Tibial artery (tissue), 4 donors: ENCODE measurements around the gene AP1B1.

Experiments
- DNase-seq, 2 donors: peaks; one replicate each; pipeline ENCODE4 v3.0.0-alpha.2; 2019
- H3K27ac ChIP-seq, 2 donors: fragments of 200-600 bp; sonication (generic) in 1 of 2; 1 replicate in 1 of 2; 2 replicates in 1 of 2; pipeline ENCODE4 v1.5.1; 2018 to 2019; ENCODE audit warnings: mild to moderate bottlenecking in 1 of 2
- H3K27me3 ChIP-seq, 2 donors: fragments of 200-600 bp; sonication (generic) in 1 of 2; one replicate each; pipeline versions ENCODE4 v1.5.1 to v1.6.0; 2016 to 2019
- H3K36me3 ChIP-seq, 3 donors: fragments of 200-600 bp; sonication (generic) in 2 of 3; one replicate each; pipeline ENCODE4 v1.5.1; 2016 to 2019; ENCODE audit warnings: mild to moderate bottlenecking in 2 of 3
- H3K4me1 ChIP-seq, 4 donors: fragments of 200-600 bp; sonication (generic) in 2 of 4; 1 replicate in 3 of 4; 2 replicates in 1 of 4; pipeline ENCODE4 v1.5.1; 2016 to 2019
- H3K4me3 ChIP-seq, 2 donors: fragments of 200-600 bp; sonication (generic) in 1 of 2; 1 replicate in 1 of 2; 2 replicates in 1 of 2; pipeline ENCODE4 v1.5.1; 2018 to 2019; ENCODE audit warnings: mild to moderate bottlenecking in 2 of 2
- H3K9me3 ChIP-seq, 3 donors: fragments of 200-600 bp; sonication (generic) in 1 of 3; one replicate each; pipeline ENCODE4 v1.5.1; 2016 to 2019
- CTCF ChIP-seq, 2 experiments: fragments of 200-600 bp in 1 of 2; fragments of 450-650 bp in 1 of 2; IDR thresholded peaks; one replicate each; pipeline ENCODE4 v1.5.1; 2017 to 2019; ENCODE audit warnings: antibody characterized with exemption in 2 of 2, mild to moderate bottlenecking in 1 of 2, moderate library complexity in 1 of 2
- intact Hi-C: fragments of 100-400 bp; cut with DNase I; formaldehyde crosslinking; loops from one replicate; pipeline ENCODE4 v1.15.0; 2023; ENCODE audit warnings: low total_unique reads

Gene AP1B1

GRCh38 chr22:29310863-29311339, 77.5 kb downstream of the AP1B1 start:
- TF ChIP-seq CTCF (IDR thresholded peaks at IDR 0.05) = no peak
- Histone ChIP-seq H3K27me3 (peaks cover 0 to 31% of the 10 kb centered on the region in 2 donors), H3K36me3 (no peaks in the 10 kb centered on the region), H3K4me3 (peak overlapping the region; percentile 32 to 35), H3K9me3 (no peaks in the 10 kb centered on the region), H3K4me1 (peaks cover 7 to 79% (median 77%) of the 10 kb centered on the region in 4 donors), H3K27ac (peak overlapping the region; percentile 89 to 91)
- DNase-seq = peak; percentile 98 to 99
- intact Hi-C loops = no loop called here

GRCh38 chr22:29310065-29310862, 78.1 kb downstream of the AP1B1 start:
- no peak for DNase-seq
- intact Hi-C loops = no loop called here
- H3K9me3 ChIP-seq = no peaks in the 10 kb centered on the region
- no peaks in the 10 kb centered on the region for H3K36me3 ChIP-seq
- peak overlapping the region; percentile 89 to 91 for H3K27ac ChIP-seq
- peaks cover 7 to 74% (median 70%) of the 10 kb centered on the region in 4 donors for H3K4me1 ChIP-seq
- H3K27me3 ChIP-seq = peaks cover 0 to 24% of the 10 kb centered on the region in 2 donors
- TF ChIP-seq CTCF (IDR thresholded peaks at IDR 0.05) = no peak
- H3K4me3 ChIP-seq = peak overlapping the region in 1 of 2 donors; percentile 96

GRCh38 chr22:29309332-29310064, 78.9 kb downstream of the AP1B1 start:
- Histone ChIP-seq H3K27me3 (peaks cover 0 to 17% of the 10 kb centered on the region in 2 donors), H3K9me3 (no peaks in the 10 kb centered on the region), H3K27ac (peak overlapping the region; percentile 89 to 91), H3K36me3 (no peaks in the 10 kb centered on the region), H3K4me3 (peak overlapping the region; percentile 93 to 96), H3K4me1 (peaks cover 7 to 66% (median 63%) of the 10 kb centered on the region in 4 donors)
- no peak for TF ChIP-seq CTCF (IDR thresholded peaks at IDR 0.05)
- DNase-seq = peak; percentile 56 to 81
- intact Hi-C loops = loop anchor here (5.0 kb wide), 2 partner anchors 42 to 78 kb away; partner anchors contain the start of genes AP1B1, EWSR1 and RHBDD3

GRCh38 chr22:29308791-29309262, 79.5 kb downstream of the AP1B1 start:
- DNase-seq = peak in 1 of 2 donors; percentile 70
- peak overlapping the region; percentile 89 to 91 for H3K27ac ChIP-seq
- peak overlapping the region; percentile 93 to 96 for H3K4me3 ChIP-seq
- H3K27me3 ChIP-seq = peaks cover 0 to 10% of the 10 kb centered on the region in 2 donors
- H3K4me1 ChIP-seq = peaks cover 7 to 59% (median 56%) of the 10 kb centered on the region in 4 donors
- TF ChIP-seq CTCF (IDR thresholded peaks at IDR 0.05) = no peak
- intact Hi-C loops = loop anchor here (5.0 kb wide), 2 partner anchors 42 to 78 kb away; partner anchors contain the start of genes AP1B1, EWSR1 and RHBDD3
- H3K9me3 ChIP-seq = no peaks in the 10 kb centered on the region
- no peaks in the 10 kb centered on the region for H3K36me3 ChIP-seq

- no peaks in the 10 kb centered on the region for H3K9me3 ChIP-seq
- peak overlapping the region; percentile 93 to 96 for H3K4me3 ChIP-seq
- peak overlapping the region; percentile 89 to 91 for H3K27ac ChIP-seq
- peak; percentile 23 to 68 for DNase-seq
- peaks cover 0 to 4% of the 10 kb centered on the region in 2 donors for H3K27me3 ChIP-seq
- H3K4me1 ChIP-seq = peaks cover 7 to 56% (median 52%) of the 10 kb centered on the region in 4 donors
- TF ChIP-seq CTCF (IDR thresholded peaks at IDR 0.05) = no peak
- no peaks in the 10 kb centered on the region for H3K36me3 ChIP-seq
- intact Hi-C loops = loop anchor here (5.0 kb wide), 2 partner anchors 41 to 79 kb away; partner anchors contain the start of genes AP1B1, EWSR1 and RHBDD3
Measured at GRCh38 chr22:29308148-29308790, 80.1 kb downstream of the AP1B1 start.
